Rectal smooth muscle tissue (tissue), 1 donor: ENCODE data around the gene MDH1.
A peak's percentile ranks its signal among the peaks of the same experiment; 100 is the strongest.
"Not testable (repeated sequence)": the region's sequence is repeated elsewhere in the genome, so short reads cannot be mapped to it uniquely, and the experiment has no call there.

ENCODE experiments used
- H3K27ac ChIP-seq: one replicate; pipeline ENCODE4 v1.7.0; 2013; ENCODE audit warnings: low read depth, low read length, inconsistent platforms
- H3K27me3 ChIP-seq: one replicate; pipeline ENCODE4 v1.7.0; 2013; ENCODE audit warnings: low read length; ENCODE audit not compliant: control insufficient read depth, insufficient read depth
- H3K36me3 ChIP-seq: one replicate; pipeline ENCODE4 v1.7.0; 2013; ENCODE audit warnings: low read length; ENCODE audit not compliant: control insufficient read depth, insufficient read depth
- H3K4me1 ChIP-seq: one replicate; pipeline ENCODE4 v1.7.0; 2013; ENCODE audit warnings: low read length; ENCODE audit not compliant: control insufficient read depth, insufficient read depth
- H3K4me3 ChIP-seq: one replicate; pipeline ENCODE4 v1.7.0; 2013; ENCODE audit warnings: low read length
- H3K9ac ChIP-seq: one replicate; pipeline ENCODE4 v1.7.0; 2013; ENCODE audit warnings: low read length

MDH1 gene

GRCh38 chr2:63591566-63592175 is 2.9 kb downstream of the MDH1 start:
- Histone ChIP-seq H3K36me3 (peaks cover 6% of the 10 kb centered on the region), H3K27ac (peak overlapping the region; percentile 50), H3K4me1 (peaks cover 20% of the 10 kb centered on the region), H3K27me3 (no peaks in the 10 kb centered on the region), H3K9ac (no peak overlapping the region), H3K4me3 (no peak overlapping the region)

- no peak overlapping the region for H3K9ac ChIP-seq
- no peak overlapping the region for H3K27ac ChIP-seq
- no peak overlapping the region for H3K4me3 ChIP-seq
- no peaks in the 10 kb centered on the region for H3K27me3 ChIP-seq
- peaks cover 16% of the 10 kb centered on the region for H3K4me1 ChIP-seq
- peaks cover 6% of the 10 kb centered on the region for H3K36me3 ChIP-seq
These were observed 5.9 kb downstream of the MDH1 start for GRCh38 chr2:63594660-63595059.

GRCh38 chr2:63596401-63596883 is 7.7 kb downstream of the MDH1 start:
- Histone ChIP-seq H3K4me1 (peaks cover 6% of the 10 kb centered on the region), H3K4me3 (no peak overlapping the region), H3K36me3 (peaks cover 14% of the 10 kb centered on the region)

GRCh38 chr2:63598981-63599380 is 10.2 kb downstream of the MDH1 start:
- H3K4me3 ChIP-seq = no peak overlapping the region
- no peak overlapping the region for H3K9ac ChIP-seq
- H3K4me1 ChIP-seq = peaks cover 3% of the 10 kb centered on the region
- no peak overlapping the region for H3K27ac ChIP-seq
- peaks cover 14% of the 10 kb centered on the region for H3K36me3 ChIP-seq
- no peaks in the 10 kb centered on the region for H3K27me3 ChIP-seq

More at GRCh38 chr2:63596401-63596883, 7.7 kb downstream of the MDH1 start:
- Histone ChIP-seq H3K9ac (no peak overlapping the region), H3K27ac (no peak overlapping the region), H3K27me3 (no peaks in the 10 kb centered on the region)

DNA sequence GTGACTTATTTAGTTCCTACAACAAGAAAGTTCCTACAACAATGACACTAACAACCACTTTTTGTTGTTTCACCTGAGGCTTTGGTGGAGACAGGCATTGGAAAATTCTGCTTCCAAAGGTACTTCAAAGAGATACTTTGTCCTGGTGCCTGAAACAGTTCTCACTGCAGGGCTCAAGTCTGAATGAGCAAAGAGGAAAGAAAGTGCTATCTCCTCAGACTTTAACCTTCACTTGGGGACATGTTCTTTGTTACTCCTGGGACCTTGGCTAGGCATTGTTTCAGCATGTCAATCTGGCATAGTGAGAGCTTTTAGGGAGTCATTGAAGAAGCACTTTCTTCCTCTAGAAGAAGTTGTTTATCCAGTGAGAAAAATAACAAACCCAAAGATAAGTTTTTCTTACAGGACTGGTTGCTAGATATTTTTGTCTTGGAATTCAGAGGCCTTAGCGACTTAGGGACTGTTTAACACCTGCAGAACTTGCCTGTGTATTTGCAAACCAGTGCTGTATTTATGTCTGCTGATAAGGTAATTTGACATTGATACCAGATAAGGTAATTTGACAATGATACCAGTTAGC is 12.2 kb downstream of the MDH1 start:
- Histone ChIP-seq H3K4me1 (no peaks in the 10 kb centered on the region), H3K9ac (no peak overlapping the region), H3K36me3 (peaks cover 23% of the 10 kb centered on the region), H3K27me3 (no peaks in the 10 kb centered on the region), H3K27ac (no peak overlapping the region), H3K4me3 (no peak overlapping the region)

- H3K4me3 ChIP-seq = no peak overlapping the region
- H3K4me1 ChIP-seq = no peaks in the 10 kb centered on the region
- H3K27ac ChIP-seq = no peak overlapping the region
- peaks cover 21% of the 10 kb centered on the region for H3K36me3 ChIP-seq
- no peak overlapping the region for H3K9ac ChIP-seq
- H3K27me3 ChIP-seq = no peaks in the 10 kb centered on the region
These were observed 15.9 kb downstream of the MDH1 start for GRCh38 chr2:63604666-63605065.

GRCh38 chr2:63608865-63609264 is 20.1 kb downstream of the MDH1 start:
- H3K36me3 ChIP-seq = peaks cover 13% of the 10 kb centered on the region
- H3K27ac ChIP-seq, H3K9ac ChIP-seq, H3K4me3 ChIP-seq, H3K27me3 ChIP-seq, H3K4me1 ChIP-seq: not testable (repeated sequence)

DNA sequence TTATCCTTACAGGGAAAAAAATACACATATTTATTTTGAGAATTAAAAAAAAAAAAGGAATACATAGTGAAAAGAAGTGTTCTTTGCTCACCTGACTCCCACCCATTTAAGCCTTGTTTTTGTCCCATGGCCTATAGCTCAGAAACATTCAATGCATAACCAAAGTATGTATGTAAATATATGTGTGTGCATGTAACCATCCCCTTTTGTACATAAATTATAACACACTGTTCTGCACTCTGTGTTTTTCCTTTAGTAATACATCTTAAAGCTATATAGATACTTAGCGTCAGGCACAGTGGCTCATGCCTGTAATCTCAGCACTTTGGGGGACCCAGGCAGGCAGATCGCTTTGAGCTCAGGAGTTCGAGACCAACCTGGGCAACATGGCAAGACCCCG is 21.8 kb downstream of the MDH1 start:
- Histone ChIP-seq H3K4me1 (no peaks in the 10 kb centered on the region), H3K36me3 (peaks cover 5% of the 10 kb centered on the region), H3K27ac (no peak overlapping the region), H3K9ac (no peak overlapping the region), H3K27me3 (no peaks in the 10 kb centered on the region), H3K4me3 (no peak overlapping the region)

DNA sequence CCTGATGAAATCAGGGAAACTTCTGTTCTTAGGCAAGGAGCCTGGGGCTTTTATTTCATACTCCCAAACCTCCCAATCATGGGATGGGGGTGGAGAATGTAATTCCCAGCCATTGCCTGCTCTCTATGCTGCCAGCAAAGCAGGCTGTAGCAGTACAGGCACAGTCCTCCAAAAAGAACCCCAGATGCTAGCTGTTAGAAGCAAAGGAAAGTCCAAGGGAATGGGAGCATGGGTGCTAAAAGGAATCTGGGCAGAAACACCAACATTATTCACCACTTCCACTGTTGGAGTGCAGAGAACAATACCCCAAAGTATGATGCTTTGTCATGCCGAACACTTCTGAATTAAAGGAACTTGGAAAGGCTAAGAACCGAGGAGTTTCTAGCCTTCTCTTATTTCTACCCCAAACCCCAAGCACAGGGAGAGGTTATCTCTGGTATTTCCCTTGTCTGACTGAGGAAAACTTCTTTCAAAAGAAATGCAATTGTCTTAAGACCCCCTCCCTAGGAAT is 24.7 kb downstream of the MDH1 start:
- H3K4me1 ChIP-seq = no peaks in the 10 kb centered on the region
- no peaks in the 10 kb centered on the region for H3K36me3 ChIP-seq
- no peak overlapping the region for H3K9ac ChIP-seq
- H3K27ac ChIP-seq = no peak overlapping the region
- H3K27me3 ChIP-seq = no peaks in the 10 kb centered on the region
- no peak overlapping the region for H3K4me3 ChIP-seq

GRCh38 chr2:63614448-63614968 is 25.7 kb downstream of the MDH1 start:
- Histone ChIP-seq H3K36me3 (no peaks in the 10 kb centered on the region), H3K4me1 (no peaks in the 10 kb centered on the region), H3K4me3 (no peak overlapping the region), H3K27me3 (no peaks in the 10 kb centered on the region), H3K27ac (no peak overlapping the region), H3K9ac (no peak overlapping the region)

GRCh38 chr2:63614983-63615945 is 26.5 kb downstream of the MDH1 start:
- Histone ChIP-seq H3K4me1 (no peaks in the 10 kb centered on the region), H3K27ac (no peak overlapping the region), H3K9ac (no peak overlapping the region), H3K27me3 (no peaks in the 10 kb centered on the region), H3K4me3 (no peak overlapping the region), H3K36me3 (no peaks in the 10 kb centered on the region)

DNA sequence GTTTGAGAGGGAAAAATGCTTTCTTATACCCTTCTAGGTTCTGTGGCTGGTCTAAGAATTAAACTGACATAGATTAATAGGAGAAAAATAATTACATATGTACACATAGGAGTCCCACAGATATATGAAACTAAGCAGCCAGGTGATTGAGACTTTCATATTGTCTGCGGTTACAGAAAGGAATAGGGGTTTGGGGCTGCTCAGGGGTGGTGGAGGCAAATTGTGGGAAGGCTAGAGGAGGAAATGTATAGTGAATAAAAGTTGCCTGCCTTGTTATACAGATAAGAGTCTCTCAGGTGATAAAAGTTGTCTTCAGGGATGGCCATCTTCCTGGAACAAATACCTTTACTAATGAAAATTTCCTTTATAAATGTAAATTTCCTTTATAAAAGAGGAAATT is 28.6 kb downstream of the MDH1 start:
- Histone ChIP-seq H3K27me3 (no peaks in the 10 kb centered on the region), H3K27ac (no peak overlapping the region), H3K4me1 (no peaks in the 10 kb centered on the region), H3K9ac (no peak overlapping the region), H3K4me3 (no peak overlapping the region), H3K36me3 (no peaks in the 10 kb centered on the region)
